Liver (tissue), 3 donors: ENCODE results near the gene PRKN.
A peak's percentile ranks its signal among the peaks of the same experiment; 100 is the strongest.

Experiments used
- ATF3 ChIP-seq: IDR thresholded peaks from 2 replicates; pipeline ENCODE4 v1.6.1; 2016; ENCODE audit warnings: antibody characterized with exemption
- EGR1 ChIP-seq, 2 donors: IDR thresholded peaks; 2 replicates each; pipeline ENCODE4 v1.6.1; 2016 to 2018; ENCODE audit warnings: antibody characterized with exemption in 2 of 2, low read depth in 2 of 2
- FOXA1 ChIP-seq: IDR thresholded peaks from 2 replicates; pipeline ENCODE4 v1.6.1; 2016; ENCODE audit warnings: antibody characterized with exemption
- HNF4A ChIP-seq, 2 donors: conservative IDR thresholded peaks; 2 replicates each; pipeline ENCODE4 v1.6.1; 2016; ENCODE audit warnings: antibody characterized with exemption in 2 of 2, mild to moderate bottlenecking in 2 of 2
- HNF4G ChIP-seq: IDR thresholded peaks from 2 replicates; pipeline ENCODE4 v1.6.1; 2016; ENCODE audit warnings: antibody characterized with exemption
- JUND ChIP-seq, 2 donors: IDR thresholded peaks; 2 replicates each; pipeline ENCODE4 v1.6.1; 2016; ENCODE audit warnings: antibody characterized with exemption in 2 of 2
- MAX ChIP-seq: IDR thresholded peaks from 2 replicates; pipeline ENCODE4 v1.6.1; 2016; ENCODE audit warnings: antibody characterized with exemption
- RAD21 ChIP-seq, 2 donors: IDR thresholded peaks; 2 replicates each; pipeline ENCODE4 v1.6.1; 2016; ENCODE audit warnings: antibody characterized with exemption in 2 of 2, mild to moderate bottlenecking in 2 of 2
- SP1 ChIP-seq: IDR thresholded peaks from 2 replicates; pipeline ENCODE4 v1.6.1; 2018; ENCODE audit warnings: antibody characterized with exemption, mild to moderate bottlenecking
- TAF1 ChIP-seq: conservative IDR thresholded peaks from 2 replicates; pipeline ENCODE4 v1.6.1; 2016; ENCODE audit warnings: antibody characterized with exemption, mild to moderate bottlenecking
- YY1 ChIP-seq: IDR thresholded peaks from 2 replicates; pipeline ENCODE4 v1.6.1; 2016; ENCODE audit warnings: antibody characterized with exemption, mild to moderate bottlenecking
- TF ChIP-seq, protein P1 (sequence below): fragments of 150-350 bp; IDR thresholded peaks from 2 replicates; pipeline ENCODE4 v1.5.1; 2017; ENCODE audit warnings: improper control_type of control experiment, low read depth, low read length; ENCODE audit not compliant: missing input control
- TF ChIP-seq, protein P2 (sequence below): IDR thresholded peaks from 2 replicates; pipeline ENCODE4 v1.6.1; 2016; ENCODE audit warnings: antibody characterized with exemption, mild to moderate bottlenecking
- TF ChIP-seq, protein P3 (sequence below): IDR thresholded peaks from 2 replicates; pipeline ENCODE4 v1.6.1; 2016; ENCODE audit warnings: antibody characterized with exemption
- donor health status: healthy.
- donor health status: healthy.

GRCh38 chr6:162177746-162178145 is 549.8 kb downstream of the PRKN start:
- TF ChIP-seq, protein P1, sequence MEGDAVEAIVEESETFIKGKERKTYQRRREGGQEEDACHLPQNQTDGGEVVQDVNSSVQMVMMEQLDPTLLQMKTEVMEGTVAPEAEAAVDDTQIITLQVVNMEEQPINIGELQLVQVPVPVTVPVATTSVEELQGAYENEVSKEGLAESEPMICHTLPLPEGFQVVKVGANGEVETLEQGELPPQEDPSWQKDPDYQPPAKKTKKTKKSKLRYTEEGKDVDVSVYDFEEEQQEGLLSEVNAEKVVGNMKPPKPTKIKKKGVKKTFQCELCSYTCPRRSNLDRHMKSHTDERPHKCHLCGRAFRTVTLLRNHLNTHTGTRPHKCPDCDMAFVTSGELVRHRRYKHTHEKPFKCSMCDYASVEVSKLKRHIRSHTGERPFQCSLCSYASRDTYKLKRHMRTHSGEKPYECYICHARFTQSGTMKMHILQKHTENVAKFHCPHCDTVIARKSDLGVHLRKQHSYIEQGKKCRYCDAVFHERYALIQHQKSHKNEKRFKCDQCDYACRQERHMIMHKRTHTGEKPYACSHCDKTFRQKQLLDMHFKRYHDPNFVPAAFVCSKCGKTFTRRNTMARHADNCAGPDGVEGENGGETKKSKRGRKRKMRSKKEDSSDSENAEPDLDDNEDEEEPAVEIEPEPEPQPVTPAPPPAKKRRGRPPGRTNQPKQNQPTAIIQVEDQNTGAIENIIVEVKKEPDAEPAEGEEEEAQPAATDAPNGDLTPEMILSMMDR = peak; percentile 18
- TF ChIP-seq YY1 = no peak
- TF ChIP-seq JUND (IDR thresholded peaks at IDR 0.05) = no peak
- no peak for TF ChIP-seq HNF4A (conservative IDR thresholded peaks at IDR 0.05)
- no peak for TF ChIP-seq SP1
- TF ChIP-seq, protein P2, sequence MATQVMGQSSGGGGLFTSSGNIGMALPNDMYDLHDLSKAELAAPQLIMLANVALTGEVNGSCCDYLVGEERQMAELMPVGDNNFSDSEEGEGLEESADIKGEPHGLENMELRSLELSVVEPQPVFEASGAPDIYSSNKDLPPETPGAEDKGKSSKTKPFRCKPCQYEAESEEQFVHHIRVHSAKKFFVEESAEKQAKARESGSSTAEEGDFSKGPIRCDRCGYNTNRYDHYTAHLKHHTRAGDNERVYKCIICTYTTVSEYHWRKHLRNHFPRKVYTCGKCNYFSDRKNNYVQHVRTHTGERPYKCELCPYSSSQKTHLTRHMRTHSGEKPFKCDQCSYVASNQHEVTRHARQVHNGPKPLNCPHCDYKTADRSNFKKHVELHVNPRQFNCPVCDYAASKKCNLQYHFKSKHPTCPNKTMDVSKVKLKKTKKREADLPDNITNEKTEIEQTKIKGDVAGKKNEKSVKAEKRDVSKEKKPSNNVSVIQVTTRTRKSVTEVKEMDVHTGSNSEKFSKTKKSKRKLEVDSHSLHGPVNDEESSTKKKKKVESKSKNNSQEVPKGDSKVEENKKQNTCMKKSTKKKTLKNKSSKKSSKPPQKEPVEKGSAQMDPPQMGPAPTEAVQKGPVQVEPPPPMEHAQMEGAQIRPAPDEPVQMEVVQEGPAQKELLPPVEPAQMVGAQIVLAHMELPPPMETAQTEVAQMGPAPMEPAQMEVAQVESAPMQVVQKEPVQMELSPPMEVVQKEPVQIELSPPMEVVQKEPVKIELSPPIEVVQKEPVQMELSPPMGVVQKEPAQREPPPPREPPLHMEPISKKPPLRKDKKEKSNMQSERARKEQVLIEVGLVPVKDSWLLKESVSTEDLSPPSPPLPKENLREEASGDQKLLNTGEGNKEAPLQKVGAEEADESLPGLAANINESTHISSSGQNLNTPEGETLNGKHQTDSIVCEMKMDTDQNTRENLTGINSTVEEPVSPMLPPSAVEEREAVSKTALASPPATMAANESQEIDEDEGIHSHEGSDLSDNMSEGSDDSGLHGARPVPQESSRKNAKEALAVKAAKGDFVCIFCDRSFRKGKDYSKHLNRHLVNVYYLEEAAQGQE = no peak
- TF ChIP-seq RAD21 (IDR thresholded peaks at IDR 0.05) = peak; percentile 69 to 72
- TF ChIP-seq, protein P3, sequence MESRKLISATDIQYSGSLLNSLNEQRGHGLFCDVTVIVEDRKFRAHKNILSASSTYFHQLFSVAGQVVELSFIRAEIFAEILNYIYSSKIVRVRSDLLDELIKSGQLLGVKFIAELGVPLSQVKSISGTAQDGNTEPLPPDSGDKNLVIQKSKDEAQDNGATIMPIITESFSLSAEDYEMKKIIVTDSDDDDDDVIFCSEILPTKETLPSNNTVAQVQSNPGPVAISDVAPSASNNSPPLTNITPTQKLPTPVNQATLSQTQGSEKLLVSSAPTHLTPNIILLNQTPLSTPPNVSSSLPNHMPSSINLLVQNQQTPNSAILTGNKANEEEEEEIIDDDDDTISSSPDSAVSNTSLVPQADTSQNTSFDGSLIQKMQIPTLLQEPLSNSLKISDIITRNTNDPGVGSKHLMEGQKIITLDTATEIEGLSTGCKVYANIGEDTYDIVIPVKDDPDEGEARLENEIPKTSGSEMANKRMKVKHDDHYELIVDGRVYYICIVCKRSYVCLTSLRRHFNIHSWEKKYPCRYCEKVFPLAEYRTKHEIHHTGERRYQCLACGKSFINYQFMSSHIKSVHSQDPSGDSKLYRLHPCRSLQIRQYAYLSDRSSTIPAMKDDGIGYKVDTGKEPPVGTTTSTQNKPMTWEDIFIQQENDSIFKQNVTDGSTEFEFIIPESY = no peak
- TF ChIP-seq ATF3 = no peak
- no peak for TF ChIP-seq TAF1
- no peak for TF ChIP-seq MAX
- TF ChIP-seq HNF4G = no peak
- no peak for TF ChIP-seq EGR1 (IDR thresholded peaks at IDR 0.05; ENCODE audit: low read depth in 2 of 2)
- no peak for TF ChIP-seq FOXA1
